OCI-LY7 (cell line): ENCODE results near the gene KAT6B. TPM values are rescaled to one million over a fixed set of nuclear protein-coding genes. Genes with fewer than 3 reads are reported as not detected.

Experiments
- BruUV-seq: library from RNA; stranded (reverse); fragments of 400-500 nt; replicated peaks from 2 replicates; lab custom pipeline; 2021; lab: Mats Ljungman, UMichigan
- CTCF ChIA-PET: fragments of 300-600 bp; sonication (Branson Sonifier 250); formaldehyde crosslinking; loops from one replicate; lab custom pipeline; 2022; ENCODE audit warnings: antibody characterized with exemption; ENCODE audit not compliant: unreplicated experiment; lab: Charles Lee
- POLR2A ChIA-PET: fragments of 300-600 bp; sonication (Branson Sonifier 250); formaldehyde crosslinking; loops from one replicate; lab custom pipeline; 2022; ENCODE audit warnings: antibody characterized with exemption; lab: Charles Lee
- DNase-seq: peaks from one replicate; pipeline ENCODE4 v3.0.0-alpha.2; 2015; ENCODE audit warnings: low spot score
- H2AFZ ChIP-seq: fragments of 200-600 bp; sonication (generic), shearing (Covaris generic); 2 replicates; pipeline ENCODE4 v1.6.1; 2014; ENCODE audit warnings: mild to moderate bottlenecking, antibody characterized with exemption, low read length, moderate library complexity
- H3K27ac ChIP-seq: fragments of 200-600 bp; sonication (generic); 2 replicates; pipeline ENCODE4 v1.5.1; 2014; ENCODE audit warnings: mixed run types, low read depth, mild to moderate bottlenecking, moderate library complexity, low read length, inconsistent platforms; ENCODE audit not compliant: poor library complexity, severe bottlenecking
- H3K36me3 ChIP-seq: fragments of 200-600 bp; sonication (generic); 2 replicates; pipeline ENCODE4 v1.6.1; 2014; ENCODE audit warnings: mild to moderate bottlenecking, antibody characterized with exemption, low read length, moderate library complexity, mixed read lengths; ENCODE audit not compliant: insufficient read depth
- H3K4me1 ChIP-seq: fragments of 200-600 bp; sonication (generic); 2 replicates; pipeline ENCODE4 v1.5.1; 2014; ENCODE audit warnings: mild to moderate bottlenecking, low read length; ENCODE audit not compliant: insufficient read depth, poor library complexity, severe bottlenecking
- H3K4me2 ChIP-seq: fragments of 200-600 bp; sonication (generic); 2 replicates; pipeline ENCODE4 v1.6.1; 2014; ENCODE audit warnings: mild to moderate bottlenecking, low read length
- H3K4me3 ChIP-seq: fragments of 200-600 bp; sonication (generic); 2 replicates; pipeline ENCODE4 v1.5.1; 2014; ENCODE audit warnings: mild to moderate bottlenecking, low read depth, low read length; ENCODE audit not compliant: poor library complexity, severe bottlenecking
- H3K79me2 ChIP-seq: fragments of 200-600 bp; sonication (generic); 2 replicates; pipeline ENCODE4 v1.6.1; 2016; ENCODE audit warnings: low read depth, mild to moderate bottlenecking, low read length, moderate library complexity, mixed read lengths; ENCODE audit not compliant: insufficient read depth
- H3K9me2 ChIP-seq: fragments of 200-600 bp; sonication (generic); 2 replicates; pipeline ENCODE4 v1.6.1; 2016; ENCODE audit warnings: mild to moderate bottlenecking, low read length, mixed read lengths; ENCODE audit not compliant: insufficient read depth
- H3K9me3 ChIP-seq: fragments of 200-600 bp; sonication (generic); 2 replicates; pipeline ENCODE4 v1.6.1; 2014; ENCODE audit warnings: mild to moderate bottlenecking, mixed run types, low read length, mixed read lengths
- H4K20me1 ChIP-seq: fragments of 200-600 bp; sonication (generic); 2 replicates; pipeline ENCODE4 v1.6.1; 2014; ENCODE audit warnings: mild to moderate bottlenecking, antibody characterized with exemption, low read length, moderate library complexity, mixed read lengths; ENCODE audit not compliant: insufficient read depth
- EZH2phosphoT487 ChIP-seq: fragments of 200-600 bp; sonication (generic); IDR thresholded peaks from 2 replicates; pipeline ENCODE4 v1.6.1; 2018; ENCODE audit warnings: low read depth, borderline replicate concordance, mild to moderate bottlenecking, mixed run types, antibody characterized with exemption, low read length, moderate library complexity, mixed read lengths
- intact Hi-C: fragments of 100-400 bp; cut with micrococcal nuclease; formaldehyde crosslinking; loops from one replicate; pipeline ENCODE4 v1.10.0; 2022; ENCODE audit not compliant: unreplicated experiment
- total RNA-seq, 2 experiments: library from RNA; depleted of rRNA in 1 of 2; stranded (reverse); fragments of >200 nt in 1 of 2; shearing (Covaris generic) in 1 of 2; gene quantifications; 2 replicates each; pipeline ENCODE4 v1.2.3, GENCODE V29; 2014 to 2022
- TF ChIP-seq, protein P1 (sequence below): fragments of 200-600 bp; sonication (generic); conservative IDR thresholded peaks from 2 replicates; pipeline ENCODE4 v1.5.1; 2014; ENCODE audit warnings: mild to moderate bottlenecking, antibody characterized with exemption, low read length, moderate library complexity, mixed read lengths

KAT6B gene
- total RNA-seq, 2 experiments from 2014 or later: 20.8 to 40.8 TPM

DNA sequence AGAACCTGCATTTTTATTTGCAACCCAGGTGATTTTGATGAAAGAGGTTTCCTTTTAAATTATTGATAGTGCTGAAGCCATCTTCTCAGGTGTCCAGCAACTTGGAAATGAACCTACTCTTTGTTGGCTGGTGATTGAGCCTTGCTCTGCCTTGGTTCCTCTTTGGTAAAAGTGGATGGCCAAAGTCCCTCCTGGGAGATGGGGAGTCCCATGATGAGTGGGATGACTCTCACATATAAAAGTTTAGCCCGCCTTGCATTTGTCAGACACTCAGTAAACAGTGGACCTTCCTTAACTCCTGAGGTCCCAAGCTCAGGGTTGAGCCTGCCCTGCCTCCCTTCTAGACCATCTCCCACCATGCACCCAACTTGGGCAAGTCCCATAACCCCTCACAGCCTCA lies 28.9 kb upstream of the KAT6B start:
- Histone ChIP-seq H2AFZ (peak overlapping the region; percentile 11; the same call in 1 of the 2 replicates), H4K20me1 (no peaks in the 10 kb centered on the region), H3K27ac (no peak overlapping the region), H3K4me2 (peak overlapping the region; percentile 66), H3K4me3 (no peak overlapping the region), H3K79me2 (no peaks in the 10 kb centered on the region), H3K9me3 (no peaks in the 10 kb centered on the region; the same call in 1 of the 2 replicates), H3K36me3 (no peaks in the 10 kb centered on the region; the same call in 1 of the 2 replicates), H3K9me2 (no peaks in the 10 kb centered on the region), H3K4me1 (peaks cover 43% of the 10 kb centered on the region)
- intact Hi-C loops: loop anchor here (2.0 kb wide), 1 partner anchor 29 kb away; the partner anchor contains the start of gene KAT6B
- ChIA-PET POLR2A (interaction anchor here (1.2 kb wide), 1 partner anchor 60 kb away, joined by 3 read pairs; no protein-coding TSS in a partner anchor), CTCF (interaction anchor here (0.6 kb wide), 1 partner anchor 28 kb away, joined by 8 read pairs; no protein-coding TSS in a partner anchor)
- no TSS peak for BruUV-seq
- TF ChIP-seq EZH2phosphoT487: no peak
- TF ChIP-seq, protein P1, sequence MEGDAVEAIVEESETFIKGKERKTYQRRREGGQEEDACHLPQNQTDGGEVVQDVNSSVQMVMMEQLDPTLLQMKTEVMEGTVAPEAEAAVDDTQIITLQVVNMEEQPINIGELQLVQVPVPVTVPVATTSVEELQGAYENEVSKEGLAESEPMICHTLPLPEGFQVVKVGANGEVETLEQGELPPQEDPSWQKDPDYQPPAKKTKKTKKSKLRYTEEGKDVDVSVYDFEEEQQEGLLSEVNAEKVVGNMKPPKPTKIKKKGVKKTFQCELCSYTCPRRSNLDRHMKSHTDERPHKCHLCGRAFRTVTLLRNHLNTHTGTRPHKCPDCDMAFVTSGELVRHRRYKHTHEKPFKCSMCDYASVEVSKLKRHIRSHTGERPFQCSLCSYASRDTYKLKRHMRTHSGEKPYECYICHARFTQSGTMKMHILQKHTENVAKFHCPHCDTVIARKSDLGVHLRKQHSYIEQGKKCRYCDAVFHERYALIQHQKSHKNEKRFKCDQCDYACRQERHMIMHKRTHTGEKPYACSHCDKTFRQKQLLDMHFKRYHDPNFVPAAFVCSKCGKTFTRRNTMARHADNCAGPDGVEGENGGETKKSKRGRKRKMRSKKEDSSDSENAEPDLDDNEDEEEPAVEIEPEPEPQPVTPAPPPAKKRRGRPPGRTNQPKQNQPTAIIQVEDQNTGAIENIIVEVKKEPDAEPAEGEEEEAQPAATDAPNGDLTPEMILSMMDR: no peak
- no peak for DNase-seq

DNA sequence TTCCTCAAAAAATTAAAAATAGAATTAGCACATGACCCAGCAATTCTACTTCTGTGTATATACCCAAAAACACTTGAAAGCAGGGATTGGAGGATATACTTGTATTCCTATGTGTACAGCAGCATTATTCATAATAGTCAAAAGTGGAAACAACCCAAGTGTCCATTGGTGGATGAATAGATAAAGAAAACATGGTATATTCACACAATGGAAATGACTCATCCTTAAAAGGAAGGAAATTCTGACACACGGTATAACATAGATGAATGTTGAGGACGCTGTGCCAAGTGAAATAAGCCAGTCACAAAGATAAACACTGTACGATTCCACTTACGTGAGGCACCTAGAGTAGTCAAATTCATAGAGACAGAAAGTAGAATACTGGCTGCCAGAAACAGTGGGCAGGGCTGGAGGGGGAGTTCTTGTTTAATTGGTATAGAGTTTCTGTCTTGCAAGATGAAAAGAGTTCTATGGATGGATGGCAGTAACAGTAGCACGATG lies 26.6 kb upstream of the KAT6B start:
- H3K4me2 ChIP-seq: no peak overlapping the region
- no peaks in the 10 kb centered on the region for H3K36me3 ChIP-seq
- no peaks in the 10 kb centered on the region for H3K9me2 ChIP-seq
- no TSS peak for BruUV-seq
- ChIA-PET CTCF (no interaction called here), POLR2A (no interaction called here)
- H4K20me1 ChIP-seq: no peaks in the 10 kb centered on the region
- no peak overlapping the region for H2AFZ ChIP-seq
- no peaks in the 10 kb centered on the region for H3K79me2 ChIP-seq
- peaks cover 39% of the 10 kb centered on the region for H3K4me1 ChIP-seq
- no peak overlapping the region for H3K27ac ChIP-seq
- no peak for DNase-seq
- intact Hi-C loops: no loop called here
- TF ChIP-seq, protein P1: no peak
- TF ChIP-seq EZH2phosphoT487: no peak
- H3K4me3 ChIP-seq: no peak overlapping the region
- H3K9me3 ChIP-seq: no peaks in the 10 kb centered on the region

GRCh38 chr10:74801447-74801846 lies 25.0 kb upstream of the KAT6B start:
- no peaks in the 10 kb centered on the region for H3K36me3 ChIP-seq
- no TSS peak for BruUV-seq

More at GRCh38 chr10:74801447-74801846, 25.0 kb upstream of the KAT6B start:
- H3K9me3 ChIP-seq: no peaks in the 10 kb centered on the region
- H3K4me3 ChIP-seq: no peak overlapping the region
- no peak overlapping the region for H3K4me2 ChIP-seq
- H3K27ac ChIP-seq: no peak overlapping the region
- intact Hi-C loops: no loop called here
- TF ChIP-seq, protein P1: no peak
- TF ChIP-seq EZH2phosphoT487: no peak
- ChIA-PET CTCF (no interaction called here), POLR2A (interaction anchor here (0.7 kb wide), 1 partner anchor 51 kb away, joined by 3 read pairs; no protein-coding TSS in a partner anchor)
- H2AFZ ChIP-seq: no peak overlapping the region
- DNase-seq: no peak
- no peaks in the 10 kb centered on the region for H4K20me1 ChIP-seq
- H3K4me1 ChIP-seq: peaks cover 23% of the 10 kb centered on the region
- no peaks in the 10 kb centered on the region for H3K79me2 ChIP-seq
- no peaks in the 10 kb centered on the region for H3K9me2 ChIP-seq
